SK-N-SH (cell line): ENCODE results near the gene CCDC15. TPM values are rescaled to one million over a fixed set of nuclear protein-coding genes. Genes with fewer than 3 reads are reported as not detected.

ENCODE experiments used
- CTCF ChIA-PET: fragments of 300-600, 350-600 bp; formaldehyde crosslinking; extraction: SDS; loops from one replicate; lab custom pipeline; 2021; lab: Yijun Ruan, JAX
- POLR2A ChIA-PET: fragments of 350-600 bp; sonication (Branson Sonifier 250); formaldehyde crosslinking; extraction: SDS; loops from one replicate; lab custom pipeline; 2020; ENCODE audit warnings: antibody characterized with exemption, inconsistent platforms; lab: Yijun Ruan, JAX
- DNase-seq: peaks from one replicate; pipeline ENCODE4 v3.0.0; 2012
- H2AFZ ChIP-seq: fragments of 200-600 bp; sonication (generic); 2 replicates; pipeline ENCODE4 v1.8.1; 2016; ENCODE audit warnings: antibody characterized with exemption, mild to moderate bottlenecking, low read depth
- H3F3A ChIP-seq: fragments of 200-600 bp; sonication (generic); replicated peaks from 2 replicates; pipeline ENCODE3; 2016; ENCODE audit warnings: antibody characterized with exemption, mild to moderate bottlenecking; ENCODE audit not compliant: insufficient read depth
- H3K27ac ChIP-seq, 2 experiments: fragments of 200-500 bp in 1 of 2; fragments of 200-600 bp in 1 of 2; sonication (Bioruptor generic) in 1 of 2; sonication (generic), shearing (Covaris generic) in 1 of 2; 2 replicates each; pipeline versions ENCODE4 v1.5.1 to v1.6.1; 2014 to 2016; ENCODE audit warnings: low read depth in 2 of 2, inconsistent platforms in 1 of 2, low read length in 1 of 2, mild to moderate bottlenecking in 1 of 2, mixed read lengths in 1 of 2
- H3K27me3 ChIP-seq: fragments of 200-600 bp; sonication (generic), shearing (Covaris generic); 2 replicates; pipeline ENCODE4 v1.6.1; 2016; ENCODE audit warnings: mixed run types; ENCODE audit not compliant: insufficient read depth
- H3K36me3 ChIP-seq, 2 experiments: fragments of 200-500 bp in 1 of 2; fragments of 200-600 bp in 1 of 2; sonication (Bioruptor generic) in 1 of 2; sonication (generic) in 1 of 2; replicated peaks in 1 of 2; 2 replicates each; pipeline versions ENCODE3 to v1.5.1; 2014 to 2016; ENCODE audit warnings: low read length in 1 of 2, mild to moderate bottlenecking in 1 of 2; ENCODE audit not compliant: insufficient read depth in 2 of 2, control insufficient read depth in 1 of 2
- H3K4me1 ChIP-seq, 2 experiments: fragments of 200-500 bp in 1 of 2; fragments of 200-600 bp in 1 of 2; sonication (Bioruptor generic) in 1 of 2; sonication (generic), shearing (Covaris generic) in 1 of 2; 2 replicates each; pipeline versions ENCODE4 v1.5.1 to v1.6.1; 2014 to 2016; ENCODE audit warnings: low read depth in 1 of 2, low read length in 1 of 2, mixed run types in 1 of 2; ENCODE audit not compliant: insufficient read depth in 2 of 2, control insufficient read depth in 1 of 2
- H3K4me2 ChIP-seq: fragments of 200-600 bp; sonication (generic), shearing (Covaris generic); 2 replicates; pipeline ENCODE4 v1.6.1; 2017; ENCODE audit warnings: mixed run types
- H3K4me3 ChIP-seq, 2 experiments: fragments of 200-500 bp in 1 of 2; fragments of 200-600 bp in 1 of 2; sonication (Bioruptor generic) in 1 of 2; sonication (generic), shearing (Covaris generic) in 1 of 2; 2 replicates each; pipeline versions ENCODE4 v1.5.1 to v1.8.1; 2014 to 2016; ENCODE audit warnings: low read depth in 2 of 2, inconsistent platforms in 1 of 2, low read length in 1 of 2, mild to moderate bottlenecking in 1 of 2, mixed read lengths in 1 of 2, moderate library complexity in 1 of 2
- H3K79me2 ChIP-seq: fragments of 200-600 bp; sonication (generic); 2 replicates; pipeline ENCODE4 v1.8.1; 2017; ENCODE audit warnings: mild to moderate bottlenecking; ENCODE audit not compliant: insufficient read depth
- H3K9ac ChIP-seq: fragments of 200-600 bp; sonication (generic); 2 replicates; pipeline ENCODE4 v1.6.1; 2017; ENCODE audit warnings: mixed run types
- H3K9me2 ChIP-seq: fragments of 200-600 bp; sonication (generic); 2 replicates; pipeline ENCODE4 v1.6.1; 2017; ENCODE audit warnings: mixed run types
- H3K9me3 ChIP-seq: fragments of 200-600 bp; sonication (generic); 2 replicates; pipeline ENCODE4 v1.6.1; 2017; ENCODE audit warnings: mixed run types, mild to moderate bottlenecking, moderate library complexity
- H4K20me1 ChIP-seq: fragments of 200-600 bp; sonication (generic); 2 replicates; pipeline ENCODE4 v1.6.1; 2017; ENCODE audit warnings: mild to moderate bottlenecking, mixed run types; ENCODE audit not compliant: insufficient read depth
- CHD2 ChIP-seq: fragments of 150-350 bp; IDR thresholded peaks from 2 replicates; pipeline ENCODE4 v1.6.1; 2018; ENCODE audit warnings: low read length; ENCODE audit not compliant: partially characterized antibody
- CTCF ChIP-seq: fragments of 200-600 bp; sonication (generic); IDR thresholded peaks from 2 replicates; pipeline ENCODE4 v1.6.1; 2017; ENCODE audit warnings: antibody characterized with exemption, mild to moderate bottlenecking, moderate library complexity
- EP300 ChIP-seq, 2 experiments: IDR thresholded peaks; 2 replicates each; pipeline versions ENCODE4 v1.4.0 to v1.6.1; 2012; ENCODE audit warnings: borderline replicate concordance in 1 of 2, low read depth in 1 of 2, low read length in 1 of 2
- IRF3 ChIP-seq: fragments of 150-350 bp; IDR thresholded peaks from 2 replicates; pipeline ENCODE4 v1.6.1; 2016; ENCODE audit warnings: mild to moderate bottlenecking, low read depth, low read length
- MAX ChIP-seq: IDR thresholded peaks from 2 replicates; pipeline ENCODE4 v1.4.0; 2012; ENCODE audit warnings: low read depth
- MEF2A ChIP-seq: IDR thresholded peaks from 2 replicates; pipeline ENCODE4 v1.4.0; 2012; ENCODE audit warnings: low read depth, borderline replicate concordance
- NFIC ChIP-seq: IDR thresholded peaks from 2 replicates; pipeline ENCODE4 v1.4.0; 2012; ENCODE audit warnings: borderline replicate concordance
- NRF1 ChIP-seq: IDR thresholded peaks from 2 replicates; pipeline ENCODE4 v1.6.1; 2012; ENCODE audit warnings: low read depth, mild to moderate bottlenecking, low read length
- POLR2AphosphoS5 ChIP-seq: IDR thresholded peaks from 2 replicates; pipeline ENCODE4 v1.6.1; 2012; ENCODE audit warnings: low read depth, low read length
- RAD21 ChIP-seq: IDR thresholded peaks from 2 replicates; pipeline ENCODE4 v1.6.1; 2012; ENCODE audit warnings: mild to moderate bottlenecking, low read length
- RCOR1 ChIP-seq: fragments of 150-350 bp; IDR thresholded peaks from 2 replicates; pipeline ENCODE4 v1.6.1; 2017; ENCODE audit warnings: antibody characterized with exemption, low read length
- RXRA ChIP-seq: IDR thresholded peaks from 2 replicates; pipeline ENCODE4 v1.4.0; 2012; ENCODE audit warnings: low read depth, mild to moderate bottlenecking, borderline replicate concordance
- USF2 ChIP-seq: fragments of 150-350 bp; IDR thresholded peaks from 2 replicates; pipeline ENCODE4 v1.6.1; 2017; ENCODE audit warnings: antibody characterized with exemption, low read length, low read depth, borderline replicate concordance
- ZBTB33 ChIP-seq: IDR thresholded peaks from 2 replicates; pipeline ENCODE4 v1.4.0; 2012; ENCODE audit warnings: low read depth, borderline replicate concordance
- WGBS: methylation state at CpG from one replicate; pipeline ENCODE4 v1.1.6; 2017; ENCODE audit warnings: low lambda C conversion rate; 5-methylcytosine and 5-hydroxymethylcytosine counted together
- polyA plus RNA-seq, 3 experiments: library from polyadenylated mRNA; depleted of rRNA; stranded (reverse); fragments of >200 nt; gene quantifications; 2 replicates each; pipeline ENCODE4 v1.2.3, GENCODE V29; 2012

CCDC15 gene
- polyA plus RNA-seq, 1 of the 3 experiments (the other 2 are of a cell fraction): 0.69 TPM

GRCh38 chr11:125020342-125020741 lies 66.3 kb downstream of the CCDC15 start:
- no peaks in the 10 kb centered on the region for H3K4me1 ChIP-seq
- WGBS: 89% methylated on average over 2 of the region's 2 CpGs
- TF ChIP-seq CHD2: no peak
- no peak for TF ChIP-seq USF2
- no peak for TF ChIP-seq POLR2AphosphoS5
- ChIA-PET POLR2A (no interaction called here), CTCF (interaction anchor here (1.1 kb wide), 1 partner anchor 15 kb away, joined by 4 read pairs; no protein-coding TSS in a partner anchor)
- H3K4me2 ChIP-seq: no peak overlapping the region
- H3K27ac ChIP-seq: no peak overlapping the region
- H3K9me2 ChIP-seq: no peaks in the 10 kb centered on the region
- H3K36me3 ChIP-seq: no peaks in the 10 kb centered on the region
- H3K79me2 ChIP-seq: no peaks in the 10 kb centered on the region
- no peak overlapping the region for H2AFZ ChIP-seq
- no peaks in the 10 kb centered on the region for H3F3A ChIP-seq
- no peak overlapping the region for H3K9ac ChIP-seq
- H3K9me3 ChIP-seq: no peaks in the 10 kb centered on the region
- H3K4me3 ChIP-seq: no peak overlapping the region
- no peaks in the 10 kb centered on the region for H3K27me3 ChIP-seq
- no peaks in the 10 kb centered on the region for H4K20me1 ChIP-seq
- DNase-seq: no peak

- Histone ChIP-seq H3K36me3 (no peaks in the 10 kb centered on the region), H2AFZ (no peak overlapping the region), H3K4me2 (no peak overlapping the region), H3K79me2 (no peaks in the 10 kb centered on the region), H3K4me3 (no peak overlapping the region), H3K9me3 (no peaks in the 10 kb centered on the region), H3K9me2 (no peaks in the 10 kb centered on the region), H4K20me1 (no peaks in the 10 kb centered on the region), H3K27ac (no peak overlapping the region), H3K27me3 (no peaks in the 10 kb centered on the region), H3K4me1 (no peaks in the 10 kb centered on the region), H3F3A (no peaks in the 10 kb centered on the region), H3K9ac (no peak overlapping the region)
- CTCF ChIA-PET: interaction anchor here (1.3 kb wide), 1 partner anchor 382 kb away, joined by 5 read pairs; no protein-coding TSS in a partner anchor
- TF ChIP-seq RXRA: no peak
- TF ChIP-seq NFIC: no peak
- no peak for TF ChIP-seq MAX
- TF ChIP-seq RCOR1: no peak
- no peak for TF ChIP-seq IRF3
- TF ChIP-seq CTCF: no peak
- TF ChIP-seq MEF2A: no peak
- TF ChIP-seq ZBTB33: no peak
- no peak for TF ChIP-seq EP300 (IDR thresholded peaks at IDR 0.05; ENCODE audit: borderline replicate concordance in 1 of 2, low read depth in 1 of 2, low read length in 1 of 2)
- TF ChIP-seq NRF1: no peak
- TF ChIP-seq RAD21: no peak
- POLR2A ChIA-PET: no interaction called here
- no peak for DNase-seq
These were observed 68.5 kb downstream of the CCDC15 start for GRCh38 chr11:125022551-125022950.
